Measurements from ENCODE around the gene CRB3.

- TF ChIP-seq SP1 (IDR thresholded peaks at IDR 0.05) (no peak), SP1 (CRISPR knock-in tag; IDR thresholded peaks at IDR 0.05) (no peak), ATF4 (CRISPR knock-in tag; IDR thresholded peaks at IDR 0.05) (no peak), TAF1 (CRISPR knock-in tag; IDR thresholded peaks at IDR 0.05) (no peak), CTCF (CRISPR knock-in tag; IDR thresholded peaks at IDR 0.05) (no peak), ZSCAN5A (CRISPR knock-in tag; IDR thresholded peaks at IDR 0.05; ENCODE audit: borderline replicate concordance) (no peak), ZNF709 (CRISPR knock-in tag; IDR thresholded peaks at IDR 0.05) (no peak), FOXA3 (CRISPR knock-in tag; IDR thresholded peaks at IDR 0.05) (no peak), ZMYM2 (CRISPR knock-in tag; IDR thresholded peaks at IDR 0.05) (no peak)
Observed at GRCh38 chr19:6433663-6434062, 30.4 kb upstream of the CRB3 start, which contains the start of gene SLC25A41.

All from HepG2 (cell line).